IMR-90 (cell line): ENCODE measurements around the gene FAM168A. TPM values are rescaled to one million over a fixed set of nuclear protein-coding genes. Genes with fewer than 3 reads are reported as not detected.

ENCODE experiments used
- ATAC-seq: fragments of 200-7000 bp; cut with Tn5 transposase; 2 replicates; pipeline ENCODE4 v1.9.1; 2020; ENCODE audit warnings: low read depth, mild to moderate bottlenecking, moderate library complexity
- BruUV-seq: library from RNA; stranded (reverse); fragments of 400-500 nt; replicated peaks from 2 replicates; lab custom pipeline; 2021; lab: Mats Ljungman, UMichigan
- CTCF ChIA-PET: fragments of 300-600 bp; formaldehyde crosslinking; extraction: SDS; loops from one replicate; lab custom pipeline; 2021; ENCODE audit warnings: antibody characterized with exemption; lab: Yijun Ruan, JAX
- POLR2A ChIA-PET: fragments of 300-600 bp; sonication (Branson Sonifier 250); formaldehyde crosslinking; loops from one replicate; lab custom pipeline; 2022; ENCODE audit warnings: antibody characterized with exemption; ENCODE audit not compliant: unreplicated experiment; lab: Charles Lee
- DNase-seq: peaks from one replicate; pipeline ENCODE4 v3.0.0; 2013
- H2AFZ ChIP-seq: replicated peaks from 2 replicates; pipeline ENCODE3; 2013; ENCODE audit warnings: low read length, mild to moderate bottlenecking; ENCODE audit not compliant: poor library complexity
- H2AK5ac ChIP-seq: 2 replicates; pipeline ENCODE4 v1.6.1; 2013; ENCODE audit warnings: low read depth, low read length, inconsistent platforms
- H2AK9ac ChIP-seq: replicated peaks from 2 replicates; pipeline ENCODE3; 2013; ENCODE audit warnings: mild to moderate bottlenecking, low read depth, low read length, moderate library complexity; ENCODE audit not compliant: poor library complexity
- H2BK120ac ChIP-seq: 2 replicates; pipeline ENCODE4 v1.6.1; 2013; ENCODE audit warnings: low read depth, low read length, inconsistent platforms
- H2BK15ac ChIP-seq: 3 replicates; pipeline ENCODE4 v1.6.1; 2013; ENCODE audit warnings: low read depth, low read length, inconsistent platforms
- H2BK20ac ChIP-seq: 2 replicates; pipeline ENCODE4 v1.6.1; 2013; ENCODE audit warnings: low read depth, mild to moderate bottlenecking, inconsistent platforms, low read length, moderate library complexity
- H2BK5ac ChIP-seq: 2 replicates; pipeline ENCODE4 v1.6.1; 2013; ENCODE audit warnings: mild to moderate bottlenecking, low read depth, low read length, inconsistent platforms; ENCODE audit not compliant: poor library complexity, severe bottlenecking
- H3K14ac ChIP-seq: replicated peaks from 2 replicates; pipeline ENCODE4 v1.6.1; 2013; ENCODE audit warnings: low read depth, low read length, inconsistent platforms
- H3K18ac ChIP-seq: 2 replicates; pipeline ENCODE4 v1.6.1; 2013; ENCODE audit warnings: low read depth, low read length, control low read depth
- H3K23ac ChIP-seq: 2 replicates; pipeline ENCODE4 v1.6.1; 2013; ENCODE audit warnings: low read depth, low read length, inconsistent platforms
- H3K27ac ChIP-seq: 2 replicates; pipeline ENCODE4 v1.5.1; 2013; ENCODE audit warnings: mild to moderate bottlenecking, control low read depth, low read length; ENCODE audit not compliant: insufficient read depth
- H3K27me3 ChIP-seq: 2 replicates; pipeline ENCODE4 v1.6.1; 2013; ENCODE audit warnings: low read length; ENCODE audit not compliant: control insufficient read depth, insufficient read depth
- H3K36me3 ChIP-seq: 2 replicates; pipeline ENCODE4 v1.6.1; 2013; ENCODE audit warnings: low read length, mixed read lengths; ENCODE audit not compliant: control insufficient read depth, insufficient read depth
- H3K4ac ChIP-seq: 2 replicates; pipeline ENCODE4 v1.6.1; 2013; ENCODE audit warnings: low read depth, low read length, inconsistent platforms
- H3K4me1 ChIP-seq: 2 replicates; pipeline ENCODE4 v1.6.1; 2013; ENCODE audit warnings: low read length, mixed read lengths; ENCODE audit not compliant: control insufficient read depth, insufficient read depth
- H3K4me2 ChIP-seq: 2 replicates; pipeline ENCODE4 v1.6.1; 2013; ENCODE audit warnings: low read depth, mild to moderate bottlenecking, control low read depth, low read length, moderate library complexity
- H3K4me3 ChIP-seq: 2 replicates; pipeline ENCODE4 v1.5.1; 2013; ENCODE audit warnings: low read depth, mild to moderate bottlenecking, control low read depth, low read length, moderate library complexity; ENCODE audit not compliant: insufficient read depth
- H3K56ac ChIP-seq: 2 replicates; pipeline ENCODE4 v1.6.1; 2013; ENCODE audit warnings: low read length, inconsistent platforms; ENCODE audit not compliant: insufficient read depth; ENCODE audit errors: extremely low read depth
- H3K79me1 ChIP-seq, 2 experiments: 2 replicates each; pipeline ENCODE4 v1.6.1; 2013; ENCODE audit warnings: low read length in 2 of 2, inconsistent platforms in 1 of 2, low read depth in 1 of 2
- H3K9ac ChIP-seq: 2 replicates; pipeline ENCODE4 v1.6.1; 2013; ENCODE audit warnings: low read depth, low read length, control low read depth
- H3K9me1 ChIP-seq: 2 replicates; pipeline ENCODE4 v1.6.1; 2013; ENCODE audit warnings: low read length, inconsistent platforms; ENCODE audit not compliant: insufficient read depth
- H3K9me3 ChIP-seq: 2 replicates; pipeline ENCODE4 v1.6.1; 2013; ENCODE audit warnings: low read length; ENCODE audit not compliant: control insufficient read depth, insufficient read depth
- H4K20me1 ChIP-seq: 2 replicates; pipeline ENCODE4 v1.6.1; 2013; ENCODE audit warnings: low read length, inconsistent platforms; ENCODE audit not compliant: insufficient read depth
- H4K5ac ChIP-seq: 2 replicates; pipeline ENCODE4 v1.6.1; 2013; ENCODE audit warnings: mild to moderate bottlenecking, low read depth, low read length, control low read depth
- H4K8ac ChIP-seq, 2 experiments: 2 replicates each; pipeline ENCODE4 v1.6.1; 2013; ENCODE audit warnings: low read depth in 2 of 2, low read length in 2 of 2, control low read depth in 1 of 2, inconsistent platforms in 1 of 2
- H4K91ac ChIP-seq: 2 replicates; pipeline ENCODE4 v1.6.1; 2013; ENCODE audit warnings: low read depth, low read length, inconsistent platforms; ENCODE audit not compliant: insufficient read depth
- BHLHE40 ChIP-seq: fragments of 150-350 bp; IDR thresholded peaks from 2 replicates; pipeline ENCODE4 v1.6.1; 2016; ENCODE audit warnings: mild to moderate bottlenecking, low read depth, low read length
- CHD1 ChIP-seq: IDR thresholded peaks from 2 replicates; pipeline ENCODE4 v1.6.1; 2012; ENCODE audit warnings: low read depth, low read length, improper control_type of control experiment
- FOS ChIP-seq: fragments of 150-350 bp; IDR thresholded peaks from 2 replicates; pipeline ENCODE4 v1.6.1; 2016; ENCODE audit warnings: low read depth, low read length
- MAFK ChIP-seq: IDR thresholded peaks from 2 replicates; pipeline ENCODE4 v1.6.1; 2012; ENCODE audit warnings: low read depth, low read length, improper control_type of control experiment
- MAZ ChIP-seq: IDR thresholded peaks from 2 replicates; pipeline ENCODE4 v1.6.1; 2012; ENCODE audit warnings: low read depth, mild to moderate bottlenecking, low read length, improper control_type of control experiment, moderate library complexity, borderline replicate concordance
- MXI1 ChIP-seq: IDR thresholded peaks from 2 replicates; pipeline ENCODE4 v1.6.1; 2012; ENCODE audit warnings: low read depth, mild to moderate bottlenecking, low read length, moderate library complexity, borderline replicate concordance
- NFE2L2 ChIP-seq: fragments of 150-350 bp; IDR thresholded peaks from 2 replicates; pipeline ENCODE4 v1.6.1; 2016; ENCODE audit warnings: low read depth, mild to moderate bottlenecking, low read length
- POLR2A ChIP-seq: IDR thresholded peaks from 2 replicates; pipeline ENCODE4 v1.6.1; 2012; ENCODE audit warnings: mild to moderate bottlenecking, low read depth, low read length
- RAD21 ChIP-seq: IDR thresholded peaks from 2 replicates; pipeline ENCODE4 v1.6.1; 2012; ENCODE audit warnings: low read length, improper control_type of control experiment
- RCOR1 ChIP-seq: IDR thresholded peaks from 2 replicates; pipeline ENCODE4 v1.6.1; 2012; ENCODE audit warnings: mild to moderate bottlenecking, low read length, improper control_type of control experiment; ENCODE audit not compliant: insufficient replicate concordance
- RFX5 ChIP-seq: IDR thresholded peaks from 2 replicates; pipeline ENCODE4 v1.8.0; 2012; ENCODE audit warnings: low read depth, mild to moderate bottlenecking, low read length, moderate library complexity
- SMC3 ChIP-seq: fragments of 150-350 bp; IDR thresholded peaks from 2 replicates; pipeline ENCODE4 v1.6.1; 2016; ENCODE audit warnings: low read depth, mild to moderate bottlenecking, antibody characterized with exemption, low read length, moderate library complexity
- WGBS, 2 experiments: methylation state at CpG; one replicate each; pipeline versions ENCODE4 v1.1.5 to v1.1.7; 2013; ENCODE audit warnings: missing lambda C conversion rate in 2 of 2; ENCODE audit not compliant: insufficient read length in 1 of 2; ENCODE audit errors: extremely low coverage in 2 of 2; 5-methylcytosine and 5-hydroxymethylcytosine counted together
- dilution Hi-C: fragments of 300-500 bp; cut with HindIII; formaldehyde crosslinking; loops from one replicate; pipeline ENCODE4 v1.14.3; 2018; ENCODE audit warnings: low sequenced_read_pairs; ENCODE audit not compliant: unreplicated experiment
- in situ Hi-C: fragments of 300-500 bp; cut with MboI; formaldehyde crosslinking; loops from 3 replicates; pipeline ENCODE4 v1.14.3; 2019; ENCODE audit warnings: low sequenced_read_pairs, inconsistent platforms, mixed read lengths
- intact Hi-C: fragments of 100-400 bp; cut with micrococcal nuclease; formaldehyde crosslinking; loops from 2 replicates; pipeline ENCODE4 v1.10.0; 2022
- polyA plus RNA-seq, 3 experiments: library from polyadenylated mRNA; depleted of rRNA; stranded (reverse); fragments of >200 nt; gene quantifications; 2 replicates each; pipeline ENCODE4 v1.2.3, GENCODE V29; 2012; ENCODE audit warnings: low replicate concordance in 1 of 3
- total RNA-seq: library from RNA; depleted of rRNA; stranded (reverse); fragments of >200 nt; gene quantifications from 2 replicates; pipeline ENCODE4 v1.2.3, GENCODE V29; 2012
- TF ChIP-seq, protein P1 (sequence below): conservative IDR thresholded peaks from 2 replicates; pipeline ENCODE4 v1.5.1; 2012; ENCODE audit warnings: mild to moderate bottlenecking, low read depth, low read length, improper control_type of control experiment
- TF ChIP-seq, protein P2 (sequence below): fragments of 150-350 bp; IDR thresholded peaks from 2 replicates; pipeline ENCODE4 v1.6.1; 2017; ENCODE audit warnings: mild to moderate bottlenecking, antibody characterized with exemption, low read length, low read depth

Gene FAM168A
- total and polyA plus RNA-seq, 2 of the 4 experiments (the other 2 are of a cell fraction), result 13.1 to 22.8 TPM

DNA sequence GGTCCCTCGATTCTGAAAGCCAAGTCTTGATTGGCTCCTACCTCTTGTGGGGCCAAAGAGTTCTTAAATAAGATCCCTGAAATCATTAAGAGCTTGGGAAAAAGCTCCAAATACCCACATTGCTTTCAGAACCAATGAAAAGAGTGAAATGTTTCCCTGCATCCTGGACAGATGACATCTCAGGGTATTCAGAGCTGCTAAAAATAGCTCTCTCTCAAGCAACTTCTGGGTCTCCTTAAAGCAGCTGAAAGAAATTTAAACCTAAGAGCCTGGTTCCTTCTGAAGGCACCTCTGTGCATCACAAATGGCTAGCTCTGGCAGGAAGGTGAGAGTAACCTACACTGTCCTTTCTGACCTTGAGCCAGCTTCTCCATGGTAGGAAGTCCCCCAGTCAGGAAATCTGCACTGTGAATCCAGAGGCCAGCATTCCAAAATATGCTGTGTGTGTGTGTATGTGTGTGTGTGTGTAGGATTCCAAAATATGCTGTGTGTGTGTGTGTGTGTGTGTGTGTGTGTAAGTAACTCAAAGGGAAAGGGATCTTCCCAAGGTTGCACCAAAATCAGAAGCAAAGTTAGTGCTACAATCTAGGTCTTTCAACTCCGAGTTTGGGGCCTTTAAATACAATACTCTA, 171.6 kb downstream of the FAM168A start:
- dilution Hi-C loops, result no loop called here
- ATAC-seq, result 0 out of 2 replicates have a peak, but pooled peaks have one; percentile 19
- H3K4me2 ChIP-seq, result peak overlapping the region; percentile 8; the same call in 1 of the 2 replicates

More for the DNA sequence above, 171.6 kb downstream of the FAM168A start:
- CTCF ChIA-PET, result interaction anchor here (0.6 kb wide), 1 partner anchor 39 kb away, joined by 3 read pairs; no protein-coding TSS in a partner anchor
- Histone ChIP-seq H3K4ac (no peak overlapping the region), H2BK20ac (no peak overlapping the region), H4K8ac (peak overlapping the region in 1 of 2 experiments; percentile 1; a peak in 1 of 4 replicates), H3K27ac (no peak overlapping the region), H3K9me3 (no peaks in the 10 kb centered on the region), H3K18ac (no peak overlapping the region), H3K14ac (peak overlapping the region; percentile 37; the same call in 1 of the 2 replicates), H2AFZ (no peak overlapping the region), H3K9ac (no peak overlapping the region), H4K20me1 (no peaks in the 10 kb centered on the region; the same call in 1 of the 2 replicates), H2AK9ac (no peak overlapping the region), H4K5ac (no peak overlapping the region), H3K79me1 (peaks cover 5 to 33% of the 10 kb centered on the region in 2 experiments; a peak in 3 of 4 replicates), H2BK120ac (no peak overlapping the region), H3K4me1 (peaks cover 13% of the 10 kb centered on the region), H3K23ac (no peak overlapping the region), H3K27me3 (no peaks in the 10 kb centered on the region), H3K4me3 (no peak overlapping the region), H3K36me3 (no peaks in the 10 kb centered on the region), H2BK15ac (no peak overlapping the region), H2BK5ac (peak overlapping the region; percentile 24), H4K91ac (no peak overlapping the region), H2AK5ac (no peak overlapping the region), H3K9me1 (peaks cover 17% of the 10 kb centered on the region), H3K56ac (no peak overlapping the region)
- in situ Hi-C loops, result no loop called here
- no TSS peak for BruUV-seq
- DNase-seq, result peak; percentile 53
- no CpG with 5 or more reads among the region's 2 CpGs for WGBS, 2 experiments
- intact Hi-C loops, result no loop called here
- POLR2A ChIA-PET, result no interaction called here
- no peak for TF ChIP-seq NFE2L2
- no peak for TF ChIP-seq RCOR1
- no peak for TF ChIP-seq RAD21
- TF ChIP-seq, protein P1, sequence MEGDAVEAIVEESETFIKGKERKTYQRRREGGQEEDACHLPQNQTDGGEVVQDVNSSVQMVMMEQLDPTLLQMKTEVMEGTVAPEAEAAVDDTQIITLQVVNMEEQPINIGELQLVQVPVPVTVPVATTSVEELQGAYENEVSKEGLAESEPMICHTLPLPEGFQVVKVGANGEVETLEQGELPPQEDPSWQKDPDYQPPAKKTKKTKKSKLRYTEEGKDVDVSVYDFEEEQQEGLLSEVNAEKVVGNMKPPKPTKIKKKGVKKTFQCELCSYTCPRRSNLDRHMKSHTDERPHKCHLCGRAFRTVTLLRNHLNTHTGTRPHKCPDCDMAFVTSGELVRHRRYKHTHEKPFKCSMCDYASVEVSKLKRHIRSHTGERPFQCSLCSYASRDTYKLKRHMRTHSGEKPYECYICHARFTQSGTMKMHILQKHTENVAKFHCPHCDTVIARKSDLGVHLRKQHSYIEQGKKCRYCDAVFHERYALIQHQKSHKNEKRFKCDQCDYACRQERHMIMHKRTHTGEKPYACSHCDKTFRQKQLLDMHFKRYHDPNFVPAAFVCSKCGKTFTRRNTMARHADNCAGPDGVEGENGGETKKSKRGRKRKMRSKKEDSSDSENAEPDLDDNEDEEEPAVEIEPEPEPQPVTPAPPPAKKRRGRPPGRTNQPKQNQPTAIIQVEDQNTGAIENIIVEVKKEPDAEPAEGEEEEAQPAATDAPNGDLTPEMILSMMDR, result no peak
- no peak for TF ChIP-seq BHLHE40
- no peak for TF ChIP-seq RFX5
- no peak for TF ChIP-seq FOS
- TF ChIP-seq, protein P2, sequence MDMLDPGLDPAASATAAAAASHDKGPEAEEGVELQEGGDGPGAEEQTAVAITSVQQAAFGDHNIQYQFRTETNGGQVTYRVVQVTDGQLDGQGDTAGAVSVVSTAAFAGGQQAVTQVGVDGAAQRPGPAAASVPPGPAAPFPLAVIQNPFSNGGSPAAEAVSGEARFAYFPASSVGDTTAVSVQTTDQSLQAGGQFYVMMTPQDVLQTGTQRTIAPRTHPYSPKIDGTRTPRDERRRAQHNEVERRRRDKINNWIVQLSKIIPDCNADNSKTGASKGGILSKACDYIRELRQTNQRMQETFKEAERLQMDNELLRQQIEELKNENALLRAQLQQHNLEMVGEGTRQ, result no peak
- no peak for TF ChIP-seq CHD1
- TF ChIP-seq MAFK, result no peak
- TF ChIP-seq MXI1, result no peak
- TF ChIP-seq MAZ, result no peak
- no peak for TF ChIP-seq SMC3
- no peak for TF ChIP-seq POLR2A
